Naive B cell (primary cell): ENCODE results near the gene MBD5. TPM values are rescaled to one million over a fixed set of nuclear protein-coding genes. Genes with fewer than 3 reads are reported as not detected.

Experiments used
- polyA plus RNA-seq, 6 donors: library from polyadenylated mRNA; unstranded; fragments of 300-500 nt; fragmentation: Illumina TruSeq; gene quantifications; one replicate each; pipeline ENCODE4 v1.2.3, GENCODE V29; 2021; ENCODE audit warnings: low read depth in 6 of 6

Gene MBD5
- polyA plus RNA-seq, 6 donors from 2014 or later = 5.2 to 22.8 (median 16.5) TPM

Other genes with a start within 250 kb of the MBD5 start
- gene ACVR2A, start 176.1 kb upstream of the MBD5 start, polyA plus RNA-seq = 1 to 10 TPM in 5 of 6 donors, under 1 TPM in 1; 0.32 to 3.6 (median 1.7) TPM
- 10 to 100 TPM; 19.2 to 60.0 (median 46.6) TPM for gene ORC4, start 354 bp upstream of the MBD5 start, polyA plus RNA-seq